ENCODE measurements around the gene SLCO4A1. TPM values are rescaled to one million over a fixed set of nuclear protein-coding genes. Genes with fewer than 3 reads are reported as not detected.

Gene SLCO4A1
- total RNA-seq, 4 donors from 2014 or later: 24.3 to 73.7 (median 40.5) TPM

DNA sequence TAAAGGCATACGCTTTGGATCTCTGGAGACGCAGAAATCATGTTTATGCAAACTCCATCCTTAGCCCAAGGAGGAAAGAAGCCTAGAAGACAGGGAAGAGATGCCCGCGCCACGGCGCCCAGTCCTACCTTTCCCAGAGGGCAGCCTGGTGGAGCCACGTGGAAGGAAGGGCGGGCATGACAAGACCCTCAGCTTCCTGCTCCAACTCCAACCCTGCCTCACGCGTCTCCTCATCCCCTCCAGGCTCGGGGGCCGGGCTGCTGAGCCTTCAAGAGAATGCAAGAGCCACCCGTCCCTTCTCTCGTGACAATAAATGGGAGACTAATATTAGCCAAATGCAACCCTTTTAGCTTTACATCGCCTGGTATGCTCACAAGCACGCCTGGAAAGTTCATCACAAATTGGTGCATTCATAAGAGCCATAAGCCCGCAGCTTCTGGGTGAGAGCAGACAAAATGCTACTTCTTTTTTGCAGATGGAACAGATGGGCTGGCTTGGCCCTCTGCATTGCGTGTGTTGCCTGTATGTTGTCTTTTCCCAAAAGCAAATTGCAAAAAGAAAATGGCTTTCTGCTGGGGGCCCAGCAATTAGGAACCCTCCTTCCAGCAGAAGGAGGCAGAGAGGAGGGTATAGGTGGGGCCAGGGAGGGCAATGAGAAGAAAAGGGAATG lies 58.1 kb downstream of the SLCO4A1 start:
- TF ChIP-seq POLR2A (IDR thresholded peaks at IDR 0.05): no peak
- no peak for TF ChIP-seq CTCF (IDR thresholded peaks at IDR 0.05)
- no peak for TF ChIP-seq EP300 (IDR thresholded peaks at IDR 0.05)
- Histone ChIP-seq H3K27me3 (no peaks in the 10 kb centered on the region), H3K4me3 (no peak overlapping the region), H3K36me3 (no peaks in the 10 kb centered on the region), H3K9me3 (no peaks in the 10 kb centered on the region), H3K4me1 (peaks cover 0 to 25% (median 1%) of the 10 kb centered on the region in 4 donors), H3K27ac (no peak overlapping the region)
- WGBS, 2 donors: 83 to 87% methylated on average over 18 of the region's 18 CpGs
- DNase-seq (ENCODE audit: low spot score in 2 of 2): no peak

DNA sequence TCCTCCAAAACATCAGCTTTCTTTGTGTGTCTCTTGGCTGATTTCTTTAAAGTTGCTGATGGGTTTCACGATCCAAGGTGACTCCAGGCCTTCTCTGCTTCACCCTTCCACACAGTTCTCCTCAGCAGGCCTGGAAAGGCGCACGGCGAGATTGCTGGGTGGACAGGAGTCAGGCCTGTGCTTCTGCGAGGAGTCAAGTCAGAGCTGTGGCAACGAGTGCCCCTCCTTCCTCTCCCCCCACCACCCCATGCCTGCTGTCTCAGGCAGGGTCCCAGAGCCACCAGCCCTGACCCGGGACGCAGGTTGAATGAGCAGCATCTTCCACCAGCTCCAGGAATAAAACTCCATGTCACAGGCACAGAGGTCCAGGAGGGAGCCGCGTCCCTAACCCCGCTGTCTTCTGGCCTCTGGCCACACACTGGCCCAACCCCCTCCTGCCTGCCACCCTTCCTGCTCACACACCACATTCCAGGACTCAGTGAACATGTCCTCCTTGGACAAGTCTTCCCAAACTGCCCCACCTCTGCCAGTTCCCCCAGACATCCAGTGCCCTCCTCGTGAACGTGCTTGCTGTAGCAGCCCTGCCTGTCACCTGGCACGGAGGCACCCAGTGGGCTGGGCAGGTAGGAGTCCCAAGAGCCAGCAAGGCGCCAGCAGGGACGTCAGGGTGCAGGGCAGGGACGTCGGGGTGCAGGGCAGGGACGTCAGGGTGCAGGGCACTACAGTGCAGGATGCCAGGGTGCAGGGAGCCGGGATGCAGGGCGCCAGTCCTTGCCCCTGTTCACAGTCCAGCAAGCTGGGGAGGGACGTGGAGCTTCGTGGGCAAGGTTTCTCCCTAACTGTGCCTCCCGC lies 59.1 kb downstream of the SLCO4A1 start:
- WGBS, 2 donors: 82 to 83% methylated on average over 19 to 22 of the region's 24 CpGs
- peaks cover 0 to under 1% of the 10 kb centered on the region in 2 donors for H3K27me3 ChIP-seq
- peaks cover 0 to 25% (median 1%) of the 10 kb centered on the region in 4 donors for H3K4me1 ChIP-seq
- no peak for DNase-seq (ENCODE audit: low spot score in 2 of 2)
- no peaks in the 10 kb centered on the region for H3K36me3 ChIP-seq
- no peaks in the 10 kb centered on the region for H3K9me3 ChIP-seq
- no peak for TF ChIP-seq CTCF (IDR thresholded peaks at IDR 0.05)
- TF ChIP-seq POLR2A (IDR thresholded peaks at IDR 0.05): no peak
- TF ChIP-seq EP300 (IDR thresholded peaks at IDR 0.05): no peak
- no peak overlapping the region for H3K27ac ChIP-seq
- no peak overlapping the region for H3K4me3 ChIP-seq

DNA sequence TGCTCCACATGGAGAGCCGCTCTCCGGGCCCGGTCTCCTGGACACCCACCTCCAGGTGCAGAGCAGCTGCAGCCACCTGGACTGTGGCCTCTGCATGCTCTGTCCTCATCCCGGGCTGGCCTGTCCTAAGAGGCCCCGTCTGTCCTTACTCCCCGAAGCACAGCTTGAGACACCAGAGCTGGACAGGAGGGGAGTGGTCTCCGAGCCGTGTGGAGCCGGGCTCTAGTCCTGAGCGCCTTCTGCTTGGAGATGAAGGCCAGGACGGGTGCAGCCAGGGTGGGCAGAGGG lies 59.7 kb downstream of the SLCO4A1 start:
- Histone ChIP-seq H3K27me3 (peaks cover 0 to 6% of the 10 kb centered on the region in 2 donors), H3K36me3 (no peaks in the 10 kb centered on the region), H3K9me3 (no peaks in the 10 kb centered on the region), H3K4me1 (peaks cover 0 to 23% (median 1%) of the 10 kb centered on the region in 4 donors), H3K27ac (no peak overlapping the region), H3K4me3 (no peak overlapping the region)
- TF ChIP-seq POLR2A (IDR thresholded peaks at IDR 0.05) (no peak), CTCF (IDR thresholded peaks at IDR 0.05) (no peak), EP300 (IDR thresholded peaks at IDR 0.05) (no peak)
- no peak for DNase-seq (ENCODE audit: low spot score in 2 of 2)
- 85 to 89% methylated on average over 10 to 11 of the region's 11 CpGs for WGBS, 2 donors

DNA sequence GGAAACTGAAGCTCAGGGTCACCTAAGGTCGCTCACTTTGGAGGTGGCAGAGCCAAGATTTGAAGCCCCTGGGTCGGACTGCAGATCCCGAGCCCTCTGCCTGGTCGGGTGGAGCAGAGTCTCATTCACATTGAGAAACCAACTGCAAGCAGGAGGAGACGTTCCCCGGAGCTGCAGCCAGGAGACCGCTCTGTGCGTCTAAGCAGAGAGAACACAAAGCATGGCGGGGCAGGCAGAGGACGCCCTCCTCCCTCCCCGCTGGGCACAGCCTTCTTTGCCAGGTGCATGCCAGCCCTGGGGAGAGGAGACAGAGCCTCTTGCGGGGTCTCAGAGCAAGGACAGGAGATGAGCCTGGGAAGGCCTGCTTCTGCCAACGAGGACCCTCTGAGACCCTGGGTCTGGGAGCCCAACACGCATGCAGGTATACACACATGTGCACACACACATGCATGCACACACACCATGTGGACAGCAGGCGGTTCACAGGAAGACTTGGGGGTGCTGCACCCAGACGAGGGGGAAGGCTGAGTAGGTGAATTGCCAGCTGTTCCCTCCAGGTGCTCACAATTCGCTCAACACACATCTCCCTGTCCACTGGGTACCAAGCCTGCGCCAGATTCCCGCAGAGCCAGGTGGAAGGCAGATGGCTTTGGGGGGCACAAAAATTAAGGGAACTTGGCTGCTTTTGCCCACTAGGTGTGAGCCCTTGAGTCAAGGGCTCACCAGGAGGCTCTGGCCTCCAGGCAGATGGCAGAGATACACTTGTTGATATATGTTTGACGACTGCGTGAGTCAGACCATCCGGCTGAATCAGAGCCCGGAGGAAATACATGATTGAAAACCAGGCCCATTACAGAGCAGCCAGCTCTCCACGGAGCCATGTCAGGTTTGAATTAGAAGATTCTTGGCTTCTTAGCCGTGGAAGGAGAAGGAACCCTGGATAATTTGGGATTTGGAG lies 60.9 kb downstream of the SLCO4A1 start:
- no peak overlapping the region for H3K27ac ChIP-seq
- H3K4me3 ChIP-seq: no peak overlapping the region
- peaks cover 0 to 20% (median 0%) of the 10 kb centered on the region in 4 donors for H3K4me1 ChIP-seq
- no peak for DNase-seq (ENCODE audit: low spot score in 2 of 2)
- H3K27me3 ChIP-seq: peaks cover 0 to 18% of the 10 kb centered on the region in 2 donors
- TF ChIP-seq EP300 (IDR thresholded peaks at IDR 0.05) (no peak), CTCF (IDR thresholded peaks at IDR 0.05) (no peak), POLR2A (IDR thresholded peaks at IDR 0.05) (no peak)
- H3K36me3 ChIP-seq: no peaks in the 10 kb centered on the region
- WGBS, 2 donors: 85 to 86% methylated on average over 22 to 25 of the region's 25 CpGs
- H3K9me3 ChIP-seq: no peaks in the 10 kb centered on the region
